T-helper 2 cell treated with Interferon-gamma antibody and Interleukin-4, amounts not matched to agents 5 μg/mL and 100 μg/mL, for 36 hours (primary cell): ENCODE results near the gene CAMTA1.

Source experiments
- DNase-seq: peaks from one replicate; pipeline ENCODE4 v3.0.0; 2021; ENCODE audit warnings: low spot score
- H3K27ac Mint-ChIP-seq: one replicate; pipeline ENCODE4 v1.8.0; 2021; ENCODE audit warnings: mild to moderate bottlenecking, mixed read lengths
- H3K27me3 Mint-ChIP-seq: one replicate; pipeline ENCODE4 v1.8.0; 2021; ENCODE audit warnings: low read depth, mixed read lengths
- H3K36me3 Mint-ChIP-seq: one replicate; pipeline ENCODE4 v1.8.0; 2021; ENCODE audit warnings: low read depth, mixed read lengths
- H3K4me1 Mint-ChIP-seq: one replicate; pipeline ENCODE4 v1.8.0; 2021; ENCODE audit warnings: low read depth, mixed read lengths
- H3K4me3 Mint-ChIP-seq: one replicate; pipeline ENCODE4 v1.8.0; 2022; ENCODE audit warnings: mild to moderate bottlenecking, moderate library complexity, mixed read lengths
- H3K9me3 Mint-ChIP-seq: one replicate; pipeline ENCODE4 v1.8.0; 2021; ENCODE audit warnings: mixed read lengths

Gene CAMTA1

DNA sequence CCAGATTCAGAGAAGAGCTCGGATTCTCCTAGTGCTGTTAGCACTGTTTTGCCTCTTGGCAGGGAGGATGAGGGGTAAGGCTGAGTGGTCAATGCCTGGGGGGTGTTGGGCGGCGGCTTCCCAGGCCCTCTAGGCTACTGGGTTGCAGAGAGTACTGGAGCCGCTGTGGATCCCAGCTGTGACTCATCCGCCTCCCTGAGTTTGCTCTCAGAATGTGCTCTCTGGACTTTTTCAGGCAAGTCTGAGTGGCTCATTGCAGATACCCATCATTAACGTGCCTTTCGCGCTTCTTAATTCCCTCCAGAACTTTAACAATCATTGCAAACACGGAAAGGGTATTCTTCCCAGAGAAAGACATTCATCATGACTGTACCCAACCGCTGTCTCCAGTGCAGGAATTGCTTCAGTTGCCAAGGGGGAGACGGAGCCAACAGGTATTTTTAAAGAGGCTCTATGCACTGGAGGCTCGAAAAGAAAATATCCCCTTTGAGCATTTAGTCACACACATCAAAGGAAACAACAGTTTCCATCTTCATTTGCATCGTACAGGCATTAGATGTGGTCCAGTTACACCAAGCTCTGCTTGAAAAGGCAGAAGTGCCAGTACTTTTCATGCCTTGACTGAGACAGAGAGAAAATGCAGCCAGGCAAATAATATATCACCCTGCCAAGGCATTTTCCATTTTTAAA, 14.4 kb upstream of the CAMTA1 start:
- H3K27me3 Mint-ChIP-seq = peaks cover 12% of the 10 kb centered on the region
- DNase-seq = no peak
- H3K27ac Mint-ChIP-seq = no peak overlapping the region
- no peaks in the 10 kb centered on the region for H3K36me3 Mint-ChIP-seq
- H3K4me3 Mint-ChIP-seq = no peak overlapping the region
- H3K9me3 Mint-ChIP-seq = no peaks in the 10 kb centered on the region
- peaks cover 1% of the 10 kb centered on the region for H3K4me1 Mint-ChIP-seq

DNA sequence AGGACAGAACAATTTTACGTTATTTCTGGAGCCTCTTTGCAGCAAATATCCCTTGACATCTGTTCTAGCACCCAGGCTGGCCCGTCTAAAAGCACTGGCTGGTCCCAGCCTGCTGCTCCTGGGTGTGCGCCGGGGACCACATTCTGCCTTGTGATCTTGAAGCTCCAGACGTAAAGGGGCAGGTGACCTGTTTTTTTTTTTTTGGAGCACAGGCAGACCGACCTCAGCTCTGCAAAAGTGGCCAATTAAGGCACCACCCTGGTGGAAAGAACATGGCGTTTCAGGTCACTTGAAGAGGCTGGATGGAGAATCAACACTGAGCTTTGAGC, 13.8 kb upstream of the CAMTA1 start:
- Mint-ChIP-seq H3K4me3 (no peak overlapping the region), H3K9me3 (peaks cover 3% of the 10 kb centered on the region), H3K36me3 (no peaks in the 10 kb centered on the region), H3K27ac (no peak overlapping the region), H3K27me3 (peaks cover 12% of the 10 kb centered on the region), H3K4me1 (peaks cover 1% of the 10 kb centered on the region)
- DNase-seq = no peak

DNA sequence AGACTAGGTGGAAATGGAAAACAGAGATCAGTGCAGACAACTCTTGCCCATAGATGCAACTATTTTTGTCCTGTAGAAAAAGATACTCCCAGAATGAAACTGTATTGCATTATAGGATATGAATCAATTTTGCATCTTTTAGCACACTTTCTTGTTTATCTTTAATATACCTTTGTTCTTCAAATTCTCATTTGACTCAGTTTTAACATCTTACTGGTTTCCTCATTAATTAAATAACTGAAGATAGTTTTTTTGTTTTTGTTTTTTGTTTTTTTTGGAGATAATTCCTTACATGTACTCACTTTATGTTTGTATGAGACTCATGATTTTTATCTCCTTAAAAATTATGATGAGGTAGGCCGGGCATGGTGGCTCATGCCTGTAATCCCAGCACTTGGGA, 10.9 kb upstream of the CAMTA1 start:
- DNase-seq = no peak
- no peak overlapping the region for H3K4me3 Mint-ChIP-seq
- no peaks in the 10 kb centered on the region for H3K36me3 Mint-ChIP-seq
- peaks cover 10% of the 10 kb centered on the region for H3K4me1 Mint-ChIP-seq
- peaks cover 19% of the 10 kb centered on the region for H3K27me3 Mint-ChIP-seq
- H3K9me3 Mint-ChIP-seq = peaks cover 7% of the 10 kb centered on the region
- H3K27ac Mint-ChIP-seq = no peak overlapping the region

DNA sequence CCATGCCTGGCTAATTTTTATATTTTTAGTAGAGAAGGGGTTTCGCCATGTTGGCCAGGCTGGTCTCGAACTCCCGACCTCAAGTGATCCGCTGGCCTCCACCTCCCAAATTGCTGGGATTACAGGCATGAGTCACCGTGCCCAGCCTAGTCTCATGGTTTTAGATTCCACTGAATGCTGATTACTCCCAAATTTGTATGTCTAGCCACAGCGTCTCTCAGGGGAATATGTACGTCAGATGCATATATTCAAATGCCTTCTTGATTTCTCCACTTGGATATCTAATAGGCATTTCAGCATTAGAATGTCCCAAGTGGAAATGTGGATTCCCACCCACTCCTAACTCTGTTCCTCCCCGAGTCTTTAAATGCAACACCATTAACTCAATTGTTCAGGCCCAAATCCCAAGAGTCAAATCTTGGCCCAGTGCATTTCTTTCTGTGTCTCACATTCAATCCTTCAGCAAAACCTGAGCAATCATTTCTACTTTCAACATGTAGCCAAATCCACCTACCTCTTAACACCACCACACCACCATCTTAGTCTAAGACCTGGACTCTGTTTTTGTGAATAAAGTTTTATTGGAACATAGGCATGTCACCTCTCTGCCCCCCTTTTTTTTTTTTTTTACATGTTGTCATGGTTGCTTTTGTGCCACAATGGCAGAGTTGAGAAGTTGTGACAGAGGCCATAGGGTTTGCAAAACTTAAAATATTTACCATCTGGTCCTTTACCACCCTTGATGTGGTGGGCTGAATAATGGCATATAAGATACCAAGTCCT, 9.8 kb upstream of the CAMTA1 start:
- peaks cover 7% of the 10 kb centered on the region for H3K9me3 Mint-ChIP-seq
- no peak overlapping the region for H3K27ac Mint-ChIP-seq
- H3K27me3 Mint-ChIP-seq = peaks cover 19% of the 10 kb centered on the region
- no peaks in the 10 kb centered on the region for H3K36me3 Mint-ChIP-seq
- H3K4me1 Mint-ChIP-seq = peaks cover 10% of the 10 kb centered on the region
- DNase-seq = no peak
- no peak overlapping the region for H3K4me3 Mint-ChIP-seq

DNA sequence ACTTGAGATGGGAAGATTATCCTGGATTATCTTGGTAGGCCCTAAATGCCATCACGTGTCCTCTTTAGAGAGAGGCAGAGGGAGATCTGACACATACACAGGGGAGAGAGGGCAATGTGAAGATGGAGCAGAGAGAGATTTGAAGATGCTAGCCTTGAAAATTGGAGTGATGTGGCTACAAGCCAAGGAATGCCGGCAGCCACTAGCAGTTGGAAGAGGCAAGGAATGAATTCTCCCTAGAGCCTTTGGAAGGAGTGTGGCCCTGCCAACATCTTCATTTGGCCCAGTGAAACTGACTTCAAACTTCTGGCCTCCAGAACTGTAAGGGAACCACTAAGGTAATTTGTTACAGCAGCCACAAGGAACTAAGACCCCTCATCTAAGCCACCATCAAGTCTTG, 8.9 kb upstream of the CAMTA1 start:
- Mint-ChIP-seq H3K4me3 (no peak overlapping the region), H3K27me3 (peaks cover 21% of the 10 kb centered on the region), H3K36me3 (no peaks in the 10 kb centered on the region), H3K9me3 (peaks cover 7% of the 10 kb centered on the region), H3K27ac (no peak overlapping the region), H3K4me1 (peaks cover 10% of the 10 kb centered on the region)
- no peak for DNase-seq

DNA sequence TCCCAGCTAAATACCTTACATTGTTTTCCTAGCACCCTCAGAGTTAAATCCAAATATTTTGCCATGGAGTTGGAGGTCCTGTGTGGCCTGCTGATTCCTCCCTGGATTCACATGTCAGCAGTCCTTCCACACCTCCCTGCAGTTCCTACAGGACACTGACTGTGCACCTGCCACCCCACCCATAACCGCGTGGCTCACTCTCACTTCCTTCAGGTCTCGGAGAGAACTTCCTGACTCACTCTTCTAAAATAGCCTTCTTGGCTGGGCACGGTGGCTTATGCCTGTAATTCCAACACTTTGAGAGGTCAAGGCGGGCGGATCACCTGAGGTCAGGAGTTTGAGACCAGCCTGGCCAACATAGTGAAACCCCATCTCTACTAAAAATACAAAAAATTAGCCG, 8.4 kb upstream of the CAMTA1 start:
- peaks cover 7% of the 10 kb centered on the region for H3K9me3 Mint-ChIP-seq
- DNase-seq = no peak
- H3K27me3 Mint-ChIP-seq = peaks cover 22% of the 10 kb centered on the region
- H3K4me1 Mint-ChIP-seq = peaks cover 10% of the 10 kb centered on the region
- H3K4me3 Mint-ChIP-seq = no peak overlapping the region
- H3K36me3 Mint-ChIP-seq = no peaks in the 10 kb centered on the region
- H3K27ac Mint-ChIP-seq = no peak overlapping the region

DNA sequence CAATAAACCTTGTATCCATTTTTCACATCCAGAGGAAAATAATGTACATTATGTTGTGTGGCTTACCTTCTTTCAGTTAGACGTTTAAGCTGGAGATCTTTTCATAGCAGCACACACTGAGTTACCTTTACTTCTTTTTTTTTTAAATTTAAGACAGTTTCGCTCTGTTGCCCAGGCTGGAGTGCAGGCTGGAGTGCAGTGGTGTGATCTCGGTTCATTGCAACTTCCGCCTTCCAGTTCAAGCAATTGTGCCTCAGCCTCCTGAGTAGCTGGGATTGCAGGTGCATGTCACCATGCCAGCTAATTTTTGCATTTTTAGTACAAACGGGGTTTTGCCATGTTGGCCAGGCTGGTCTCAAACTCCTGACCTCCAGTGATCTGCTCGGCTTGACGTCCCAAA, 7.4 kb upstream of the CAMTA1 start:
- Mint-ChIP-seq H3K9me3 (peaks cover 7% of the 10 kb centered on the region), H3K27ac (no peak overlapping the region), H3K4me3 (no peak overlapping the region), H3K4me1 (peaks cover 10% of the 10 kb centered on the region), H3K27me3 (peaks cover 20% of the 10 kb centered on the region), H3K36me3 (no peaks in the 10 kb centered on the region)
- no peak for DNase-seq

DNA sequence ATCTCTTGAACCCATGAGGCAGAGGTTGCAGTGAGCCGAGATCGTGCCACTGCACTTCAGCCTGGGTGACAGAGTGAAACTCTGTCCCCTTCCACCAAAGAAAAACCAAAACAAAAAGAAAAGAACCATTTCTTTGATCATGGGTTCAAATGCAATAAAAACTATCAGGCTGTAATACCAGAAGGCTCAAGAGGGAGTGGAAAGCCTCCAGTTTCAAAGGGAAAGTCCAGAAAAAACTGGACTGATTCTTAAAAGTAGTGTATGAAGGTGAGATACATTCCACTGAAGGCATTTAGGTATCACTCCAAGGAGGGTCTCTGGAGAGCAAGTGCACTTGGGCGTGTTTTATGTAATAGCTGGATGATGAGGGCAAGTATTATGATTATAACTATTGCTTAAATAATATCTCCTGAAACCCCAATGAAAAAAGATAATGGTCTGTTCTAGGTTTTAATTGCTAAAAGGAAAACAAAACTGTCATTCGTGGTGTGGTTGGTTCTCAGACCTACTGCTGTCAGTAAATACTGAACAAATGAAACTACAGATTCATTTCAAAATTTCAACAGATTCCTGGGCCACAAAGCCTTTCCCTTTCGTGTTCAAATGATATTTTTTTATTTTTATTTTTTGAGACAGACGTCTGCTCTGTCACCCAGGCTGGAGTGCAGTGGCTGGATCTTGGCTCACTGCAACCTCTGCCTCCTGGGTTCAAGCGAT, 6.0 kb upstream of the CAMTA1 start:
- Mint-ChIP-seq H3K27ac (no peak overlapping the region), H3K4me1 (peaks cover 18% of the 10 kb centered on the region), H3K27me3 (peaks cover 18% of the 10 kb centered on the region), H3K36me3 (no peaks in the 10 kb centered on the region), H3K4me3 (no peak overlapping the region), H3K9me3 (peaks cover 7% of the 10 kb centered on the region)
- DNase-seq = no peak

DNA sequence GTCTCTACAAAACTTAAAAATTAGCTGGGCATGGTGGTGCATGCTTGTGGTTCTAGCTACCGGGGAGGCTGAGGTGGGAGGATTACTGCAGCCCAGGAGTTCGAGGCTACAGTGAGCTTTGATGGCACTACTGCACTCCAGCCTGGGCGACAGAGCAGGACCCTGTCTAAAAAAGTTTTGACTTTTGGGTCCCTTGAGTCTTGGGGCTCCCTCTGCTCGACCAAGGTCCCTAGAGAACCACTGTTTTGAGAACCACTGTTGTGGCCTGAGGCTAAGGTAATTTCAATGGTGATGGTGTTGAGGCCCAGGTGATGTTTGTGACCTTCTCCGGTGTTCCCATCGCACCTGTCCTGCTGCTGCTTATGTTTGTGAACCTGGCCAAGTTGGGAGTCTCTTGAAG, 3.1 kb upstream of the CAMTA1 start:
- Mint-ChIP-seq H3K36me3 (no peaks in the 10 kb centered on the region), H3K27ac (no peak overlapping the region), H3K4me1 (peaks cover 24% of the 10 kb centered on the region), H3K9me3 (no peaks in the 10 kb centered on the region), H3K4me3 (no peak overlapping the region), H3K27me3 (peaks cover 13% of the 10 kb centered on the region)
- no peak for DNase-seq

DNA sequence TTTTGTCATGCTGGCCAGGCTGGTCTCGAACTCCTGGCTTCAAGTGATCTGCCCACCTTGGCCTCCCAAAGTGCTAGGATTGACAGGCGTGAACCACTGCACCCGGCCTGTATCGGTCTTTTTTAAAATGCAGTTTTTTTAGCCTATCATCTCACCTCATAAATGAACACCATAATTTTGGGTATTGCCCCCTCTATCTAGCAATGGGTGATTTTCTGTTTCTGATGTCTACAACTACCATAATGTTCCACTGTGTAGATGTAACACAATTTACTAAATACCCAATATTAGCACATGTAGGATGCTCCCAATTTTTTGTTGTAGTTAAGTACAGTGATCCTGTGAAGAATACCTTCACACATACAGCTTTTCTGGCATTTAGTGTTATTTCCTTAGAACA, 2.0 kb upstream of the CAMTA1 start:
- Mint-ChIP-seq H3K9me3 (no peaks in the 10 kb centered on the region), H3K36me3 (peaks cover 2% of the 10 kb centered on the region), H3K4me3 (peak overlapping the region; percentile 83), H3K4me1 (peaks cover 25% of the 10 kb centered on the region), H3K27me3 (peaks cover 10% of the 10 kb centered on the region), H3K27ac (no peak overlapping the region)
- no peak for DNase-seq

DNA sequence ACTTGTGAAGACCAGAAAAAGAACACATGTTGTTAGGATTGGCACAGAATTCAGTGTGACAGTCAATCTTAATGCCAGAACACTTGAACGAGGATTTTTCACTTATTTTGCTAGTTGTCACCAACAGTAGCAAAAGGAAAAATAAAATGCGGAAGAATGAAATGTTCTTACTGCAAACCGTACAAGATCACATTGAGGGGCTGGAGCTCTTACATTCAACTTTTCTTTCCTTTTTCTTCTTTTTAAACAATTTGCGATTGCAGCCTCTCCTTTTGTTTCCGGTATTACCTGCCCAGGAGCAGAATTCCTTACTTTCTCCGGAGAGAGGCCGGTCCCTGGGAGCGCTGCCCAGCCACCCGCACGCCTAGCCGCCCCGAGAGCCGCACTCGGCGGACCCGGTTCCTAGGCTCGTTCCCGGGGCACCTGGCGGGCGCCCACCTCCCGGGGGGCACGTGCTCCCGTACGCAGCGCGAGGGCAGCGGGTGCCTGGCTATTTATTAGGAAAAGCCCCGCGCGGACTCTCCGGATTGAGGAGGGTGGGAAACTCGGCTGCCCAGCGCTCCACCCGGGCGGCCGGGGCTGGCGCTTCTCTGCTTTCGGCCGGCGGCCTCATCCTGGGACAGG, 1.2 kb upstream of the CAMTA1 start:
- H3K4me1 Mint-ChIP-seq = peaks cover 31% of the 10 kb centered on the region
- no peaks in the 10 kb centered on the region for H3K9me3 Mint-ChIP-seq
- H3K27ac Mint-ChIP-seq = peak overlapping the region; percentile 89
- no peak for DNase-seq
- peaks cover 10% of the 10 kb centered on the region for H3K27me3 Mint-ChIP-seq
- H3K36me3 Mint-ChIP-seq = peaks cover 2% of the 10 kb centered on the region
- peak overlapping the region; percentile 83 for H3K4me3 Mint-ChIP-seq

DNA sequence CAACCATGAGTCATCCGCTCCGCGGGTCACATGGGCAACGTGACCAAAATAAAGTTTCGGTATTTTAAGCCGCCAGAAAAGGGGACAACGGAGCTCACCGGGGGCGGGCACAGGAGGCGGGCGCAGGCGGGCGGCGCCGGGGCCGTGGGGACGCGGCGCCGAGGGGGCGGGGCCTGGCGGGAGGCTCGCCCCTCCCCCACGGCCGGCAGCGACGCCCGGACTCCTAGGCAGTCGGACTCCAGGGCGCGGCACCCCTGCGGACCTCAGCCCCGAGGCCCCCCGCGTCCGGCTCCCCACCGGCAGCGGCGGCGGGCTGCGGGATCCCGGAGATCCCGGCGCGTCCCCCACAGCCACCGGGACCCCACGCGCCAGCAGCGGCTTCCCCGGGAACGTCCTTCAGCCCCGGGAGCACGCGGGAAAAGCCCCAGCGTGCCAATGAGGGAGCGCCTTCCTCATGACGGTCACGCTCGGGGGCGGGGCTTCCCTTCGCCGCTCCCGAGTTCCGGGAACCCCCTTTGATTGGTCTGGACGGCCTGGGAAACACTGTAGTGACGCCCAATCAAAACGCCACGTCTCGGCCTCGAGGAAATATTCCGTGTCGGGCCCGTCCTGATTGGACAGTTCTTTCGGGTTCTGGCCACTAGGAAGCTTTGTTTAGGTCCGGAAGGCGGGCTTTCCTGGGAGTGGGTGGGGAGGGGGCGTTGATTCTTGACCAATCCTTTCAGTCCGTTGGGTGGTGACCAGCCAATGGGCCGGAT, 515 bp upstream of the CAMTA1 start:
- peaks cover 2% of the 10 kb centered on the region for H3K36me3 Mint-ChIP-seq

DNA sequence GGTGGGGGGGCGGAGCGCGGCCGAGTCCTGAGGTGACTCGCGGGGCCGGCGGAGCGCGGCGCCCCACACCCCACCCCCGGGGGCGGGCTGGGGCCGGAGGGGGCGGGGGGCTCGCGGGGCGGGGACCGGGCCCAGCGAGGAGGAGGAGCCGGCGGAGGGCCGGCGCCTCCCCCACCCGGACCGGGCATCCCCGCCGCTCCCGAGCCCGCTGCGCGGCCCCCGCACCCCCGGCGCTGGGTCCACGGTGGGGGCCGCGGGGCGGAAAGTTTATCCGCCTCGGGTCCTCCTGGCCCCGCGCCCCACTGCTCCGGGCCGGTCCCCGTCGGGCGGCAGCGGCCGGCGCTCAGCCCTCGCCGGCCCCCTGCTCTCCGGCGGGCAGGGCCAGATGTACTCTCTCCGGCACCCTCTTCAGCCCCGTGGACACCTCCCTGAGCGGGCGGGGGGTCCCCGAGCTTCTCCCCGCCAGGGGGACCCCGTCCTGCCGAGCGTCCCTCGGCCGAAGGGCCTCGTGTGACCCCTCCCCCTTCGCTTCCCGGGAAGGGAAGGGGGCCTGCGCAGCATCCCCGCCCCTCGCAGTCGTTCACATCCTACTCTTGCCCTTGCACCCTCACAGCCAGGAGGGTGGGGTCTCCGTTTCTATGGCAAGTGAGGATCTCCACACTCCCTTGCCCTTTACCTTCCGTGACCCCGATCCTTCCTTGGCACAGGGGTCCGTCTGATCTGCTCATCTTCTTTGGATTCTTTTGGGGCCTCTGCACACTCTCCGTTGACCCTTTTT, 663 bp downstream of the CAMTA1 start:
- Mint-ChIP-seq H3K4me1 (peaks cover 32% of the 10 kb centered on the region), H3K27me3 (peaks cover 7% of the 10 kb centered on the region)

More for the DNA sequence above, 515 bp upstream of the CAMTA1 start:
- H3K4me3 Mint-ChIP-seq = peak overlapping the region; percentile 84
- peaks cover 10% of the 10 kb centered on the region for H3K27me3 Mint-ChIP-seq
- H3K4me1 Mint-ChIP-seq = peaks cover 32% of the 10 kb centered on the region
- H3K9me3 Mint-ChIP-seq = no peaks in the 10 kb centered on the region
- peak; percentile 94 for DNase-seq
- peak overlapping the region; percentile 89 for H3K27ac Mint-ChIP-seq

More for the DNA sequence above, 663 bp downstream of the CAMTA1 start:
- DNase-seq = peak; percentile 50
- Mint-ChIP-seq H3K4me3 (peak overlapping the region; percentile 87), H3K36me3 (peaks cover 2% of the 10 kb centered on the region), H3K27ac (peak overlapping the region; percentile 96), H3K9me3 (no peaks in the 10 kb centered on the region)
